ENCODE results near the gene SAFB.
"Not testable (repeated sequence)": the region's sequence is repeated elsewhere in the genome, so short reads cannot be mapped to it uniquely, and the experiment has no call there.

Gene SAFB

GRCh38 chr19:5700455-5701092, 77.7 kb downstream of the SAFB start:
- no peak for TF ChIP-seq CTCF (IDR thresholded peaks at IDR 0.05; ENCODE audit: borderline replicate concordance, control extremely low read depth, extremely low read depth, insufficient read depth, missing control alignments)
- no peak for DNase-seq (ENCODE audit: low spot score)
- in situ Hi-C loops (cut with MboI; ENCODE audit: low sequenced_read_pairs, unreplicated experiment): no loop called here

DNA sequence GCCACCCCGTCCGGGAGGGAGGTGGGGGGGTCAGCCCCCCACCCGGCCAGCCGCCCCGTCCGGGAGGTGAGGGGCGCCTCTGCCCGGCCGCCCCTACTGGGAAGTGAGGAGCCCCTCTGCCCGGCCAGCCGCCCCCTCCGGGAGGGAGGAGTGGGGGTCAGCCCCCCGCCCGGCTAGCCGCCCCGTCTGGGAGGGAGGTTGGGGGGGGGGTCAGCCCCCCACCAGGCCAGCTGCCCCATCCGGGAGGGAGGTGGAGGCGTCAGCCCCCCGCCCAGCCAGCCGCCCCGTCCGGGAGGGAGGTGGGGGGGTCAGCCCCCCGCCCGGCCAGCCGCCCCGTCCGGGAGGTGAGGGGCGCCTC, 79.1 kb downstream of the SAFB start:
- in situ Hi-C loops (cut with MboI; ENCODE audit: low sequenced_read_pairs, unreplicated experiment): not testable (repeated sequence)

GRCh38 chr19:5703819-5704818, 81.2 kb downstream of the SAFB start:
- in situ Hi-C loops (cut with MboI; ENCODE audit: low sequenced_read_pairs, unreplicated experiment): no loop called here
- TF ChIP-seq CTCF (IDR thresholded peaks at IDR 0.05; ENCODE audit: borderline replicate concordance, control extremely low read depth, extremely low read depth, insufficient read depth, missing control alignments): no peak

More for the DNA sequence above, 79.1 kb downstream of the SAFB start:
- DNase-seq (ENCODE audit: low spot score): not testable (repeated sequence)

GRCh38 chr19:5705552-5705951, 82.7 kb downstream of the SAFB start:
- DNase-seq (ENCODE audit: low spot score): no peak
- TF ChIP-seq CTCF (IDR thresholded peaks at IDR 0.05; ENCODE audit: borderline replicate concordance, control extremely low read depth, extremely low read depth, insufficient read depth, missing control alignments): no peak
- in situ Hi-C loops (cut with MboI; ENCODE audit: low sequenced_read_pairs, unreplicated experiment): no loop called here

More at GRCh38 chr19:5703819-5704818, 81.2 kb downstream of the SAFB start:
- no peak for DNase-seq (ENCODE audit: low spot score)

GRCh38 chr19:5706876-5707573, 84.1 kb downstream of the SAFB start:
- peak; percentile 27 for DNase-seq (ENCODE audit: low spot score)
- TF ChIP-seq CTCF (IDR thresholded peaks at IDR 0.05; ENCODE audit: borderline replicate concordance, control extremely low read depth, extremely low read depth, insufficient read depth, missing control alignments): no peak
- in situ Hi-C loops (cut with MboI; ENCODE audit: low sequenced_read_pairs, unreplicated experiment): no loop called here

DNA sequence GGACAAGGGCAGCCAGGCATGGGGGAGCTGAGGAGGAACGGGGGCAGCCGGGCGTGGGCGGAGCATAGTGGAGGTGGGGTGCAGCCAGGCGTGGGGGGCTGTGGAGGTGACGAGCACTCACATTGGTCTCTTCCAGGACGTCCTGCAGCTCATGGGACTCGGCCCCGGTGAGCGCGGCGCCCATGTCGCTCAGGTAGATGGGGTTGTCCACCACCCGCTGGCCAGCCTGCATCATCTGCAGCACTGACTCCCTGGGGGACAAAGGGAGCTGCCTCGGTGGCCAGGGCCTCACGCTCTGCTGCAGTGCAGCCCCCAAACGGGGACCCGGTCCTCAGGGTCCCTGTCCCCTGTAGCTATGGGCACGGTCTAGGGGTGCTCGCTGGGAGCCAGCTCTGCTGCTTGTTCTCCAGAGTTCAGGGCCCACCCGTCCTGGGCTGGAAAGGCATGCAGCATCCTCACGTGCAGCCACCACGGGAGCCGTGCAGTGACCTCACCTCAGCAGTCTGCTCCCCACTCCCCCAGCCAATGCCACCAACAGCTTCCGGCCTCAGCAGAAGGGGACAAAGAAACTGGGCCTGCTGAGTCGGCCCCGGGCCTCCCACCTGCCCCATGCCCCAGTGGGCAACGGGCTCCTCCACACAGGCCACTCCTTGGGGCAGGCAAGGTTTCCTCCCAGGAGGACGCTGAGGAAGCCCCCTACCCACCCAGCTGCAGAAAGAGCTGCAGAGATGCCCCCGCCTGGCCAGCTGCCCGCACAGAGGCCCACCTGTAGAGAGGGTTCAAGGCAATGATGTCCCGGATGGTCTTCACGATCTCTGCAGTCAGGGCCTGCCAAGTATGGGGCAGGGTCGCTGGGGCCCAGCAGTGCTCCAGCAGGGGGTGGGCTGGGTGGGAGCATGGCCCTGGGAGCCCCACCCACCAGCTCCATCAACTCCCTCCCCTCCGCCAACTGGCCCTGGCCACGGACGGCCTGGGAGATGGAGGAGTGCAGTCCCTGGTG, 85.0 kb downstream of the SAFB start:
- in situ Hi-C loops (cut with MboI; ENCODE audit: low sequenced_read_pairs, unreplicated experiment): no loop called here
- DNase-seq (ENCODE audit: low spot score): peak; percentile 35
- no peak for TF ChIP-seq CTCF (IDR thresholded peaks at IDR 0.05; ENCODE audit: borderline replicate concordance, control extremely low read depth, extremely low read depth, insufficient read depth, missing control alignments)
